Measurements from ENCODE around the gene SEMA3C.

DNA sequence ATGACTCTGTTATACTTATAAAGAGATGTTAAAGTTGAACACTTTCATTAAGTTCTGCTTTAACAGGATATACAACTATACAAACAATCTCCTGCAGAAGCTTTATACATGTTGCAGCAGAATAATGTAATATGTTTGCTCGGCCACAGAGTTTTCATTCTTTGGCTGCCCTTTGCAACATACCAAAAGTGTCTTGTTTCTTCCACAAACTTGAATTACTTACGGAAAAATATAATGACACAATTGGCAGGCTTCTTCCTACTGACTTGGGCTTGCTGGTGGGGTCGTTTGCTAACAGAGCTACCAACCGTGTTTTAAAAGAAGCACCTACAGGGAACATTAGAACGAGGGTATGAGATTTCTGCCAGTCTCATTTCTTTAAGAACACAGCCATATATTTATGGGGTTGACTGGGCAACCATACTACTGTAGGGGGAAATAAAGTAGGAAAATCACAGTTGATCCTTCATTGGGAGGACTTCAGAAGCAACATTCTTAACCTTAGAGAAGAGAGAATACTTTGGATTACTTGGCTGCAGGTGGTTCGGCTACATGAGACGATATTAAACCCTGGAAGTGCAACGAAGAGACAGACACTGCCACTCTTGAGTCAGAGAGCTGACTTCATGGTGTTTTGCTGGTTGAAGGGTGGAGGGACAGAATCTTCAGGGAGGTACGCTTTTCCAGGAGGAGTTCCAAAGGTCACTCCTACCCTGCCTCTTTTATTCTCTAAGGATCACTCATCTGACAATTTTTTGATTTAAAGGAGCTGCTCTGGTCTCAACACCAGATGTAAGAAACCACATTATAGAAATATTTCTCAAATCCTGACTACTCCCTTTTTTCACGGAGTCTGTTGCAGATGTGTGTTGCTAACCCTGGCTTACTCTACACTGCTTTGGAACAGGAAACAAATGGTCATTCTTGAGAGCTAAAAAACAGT is 123.9 kb downstream of the SEMA3C start:
- TF ChIP-seq, protein P1, sequence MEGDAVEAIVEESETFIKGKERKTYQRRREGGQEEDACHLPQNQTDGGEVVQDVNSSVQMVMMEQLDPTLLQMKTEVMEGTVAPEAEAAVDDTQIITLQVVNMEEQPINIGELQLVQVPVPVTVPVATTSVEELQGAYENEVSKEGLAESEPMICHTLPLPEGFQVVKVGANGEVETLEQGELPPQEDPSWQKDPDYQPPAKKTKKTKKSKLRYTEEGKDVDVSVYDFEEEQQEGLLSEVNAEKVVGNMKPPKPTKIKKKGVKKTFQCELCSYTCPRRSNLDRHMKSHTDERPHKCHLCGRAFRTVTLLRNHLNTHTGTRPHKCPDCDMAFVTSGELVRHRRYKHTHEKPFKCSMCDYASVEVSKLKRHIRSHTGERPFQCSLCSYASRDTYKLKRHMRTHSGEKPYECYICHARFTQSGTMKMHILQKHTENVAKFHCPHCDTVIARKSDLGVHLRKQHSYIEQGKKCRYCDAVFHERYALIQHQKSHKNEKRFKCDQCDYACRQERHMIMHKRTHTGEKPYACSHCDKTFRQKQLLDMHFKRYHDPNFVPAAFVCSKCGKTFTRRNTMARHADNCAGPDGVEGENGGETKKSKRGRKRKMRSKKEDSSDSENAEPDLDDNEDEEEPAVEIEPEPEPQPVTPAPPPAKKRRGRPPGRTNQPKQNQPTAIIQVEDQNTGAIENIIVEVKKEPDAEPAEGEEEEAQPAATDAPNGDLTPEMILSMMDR (IDR thresholded peaks at IDR 0.05 in 8 of 11, conservative IDR thresholded peaks at IDR 0.05 in 3 of 11) = no peak
- TF ChIP-seq POLR2AphosphoS5 (IDR thresholded peaks at IDR 0.05) (no peak), POLR2A (IDR thresholded peaks at IDR 0.05) (no peak)

Measured in spleen (tissue), 7 donors.